ENCODE measurements around the gene PIPOX.

The PIPOX gene

DNA sequence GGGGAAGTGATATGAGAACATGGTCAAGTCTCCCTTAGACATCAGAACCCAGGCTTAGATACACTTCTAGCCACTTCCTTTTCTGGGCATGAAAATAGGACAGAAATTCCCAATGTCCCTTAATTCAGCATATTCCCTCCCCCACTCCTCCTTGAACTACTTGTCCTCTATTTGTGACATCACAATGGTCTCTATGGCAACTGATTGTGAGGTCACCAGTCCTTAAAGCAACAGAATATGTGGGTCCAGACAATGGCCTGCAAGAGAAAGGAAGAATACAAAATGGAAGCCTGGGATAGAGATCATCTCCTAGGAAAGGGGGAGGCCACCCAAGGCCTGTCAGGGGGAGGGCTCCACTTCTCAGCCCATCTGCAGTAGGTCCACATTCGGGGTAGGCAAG lies 30.4 kb upstream of the PIPOX start:
- no peaks in the 10 kb centered on the region for H3K4me1 ChIP-seq (ENCODE audit: control insufficient read depth in 1 of 2, insufficient read depth in 1 of 2, low read depth in 1 of 2, low read length in 1 of 2)
- no peaks in the 10 kb centered on the region for H3K9me3 ChIP-seq
- H3K36me3 ChIP-seq: no peaks in the 10 kb centered on the region
- no peak overlapping the region for H3K27ac ChIP-seq
- no peak overlapping the region for H3K4me3 ChIP-seq (ENCODE audit: low read depth in 1 of 2, low read length in 1 of 2)
- TF ChIP-seq CTCF (IDR thresholded peaks at IDR 0.05): no peak
- peaks cover 92% of the 10 kb centered on the region for H3K27me3 ChIP-seq

DNA sequence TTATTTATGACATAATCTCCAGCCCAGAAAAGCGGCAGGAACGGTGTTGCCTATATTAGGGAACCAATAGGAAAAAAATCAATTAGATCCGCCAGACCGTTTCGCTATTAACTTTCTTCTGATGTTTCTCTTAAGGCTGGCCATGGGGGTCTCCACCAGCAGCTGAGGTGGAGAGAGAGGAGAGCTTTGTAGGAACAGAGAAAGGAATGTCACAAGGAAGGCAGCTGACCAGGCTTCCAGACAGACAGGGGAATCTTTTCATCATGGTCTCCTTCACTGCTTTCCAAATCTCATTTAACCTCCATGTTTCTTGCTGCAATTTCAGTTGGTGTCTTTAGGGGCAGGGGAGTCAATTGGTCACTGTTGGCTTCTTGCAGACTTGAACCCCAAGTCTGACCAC lies 28.2 kb upstream of the PIPOX start:
- H3K36me3 ChIP-seq: no peaks in the 10 kb centered on the region

DNA sequence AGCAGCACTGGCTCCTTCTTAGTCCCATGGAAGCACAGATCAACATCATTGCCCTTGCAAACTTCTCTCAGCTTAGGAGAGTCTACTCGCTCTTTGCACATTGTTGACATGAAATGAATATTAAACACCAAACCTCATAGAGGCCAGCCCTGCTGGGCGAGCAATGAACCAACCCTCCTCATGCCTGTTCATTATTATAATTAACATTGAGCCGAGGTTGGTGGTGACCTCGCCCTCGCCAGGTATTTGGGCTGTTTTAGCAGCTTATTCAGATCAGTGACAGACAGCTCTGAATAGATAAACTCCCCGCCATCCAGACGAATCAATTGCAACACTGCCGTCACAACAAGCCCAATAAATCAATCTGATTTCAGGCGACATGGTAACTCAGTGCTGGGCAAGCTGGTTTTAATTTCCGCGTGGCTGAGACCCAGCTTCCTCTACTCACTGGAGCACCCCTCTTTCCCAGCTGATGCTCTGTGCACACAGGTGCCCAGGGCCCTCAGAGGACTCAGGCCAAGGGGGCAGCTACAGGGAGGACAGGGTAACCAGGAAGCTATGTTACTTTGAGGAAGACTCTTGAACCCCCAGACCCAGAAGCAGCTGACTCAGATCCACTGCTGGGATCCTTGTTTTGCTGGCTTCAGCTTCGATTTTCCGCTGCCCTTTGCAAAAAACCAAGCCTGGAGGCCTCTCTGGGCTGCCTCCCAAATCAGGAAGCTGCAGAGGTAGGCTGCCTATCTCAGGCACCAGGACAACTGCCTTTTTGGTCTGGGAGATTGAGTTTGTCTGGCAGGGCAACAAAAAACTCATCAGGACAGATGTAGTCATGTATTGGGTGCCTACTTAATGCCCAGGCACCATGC lies 26.4 kb upstream of the PIPOX start:
- H3K4me1 ChIP-seq (ENCODE audit: control insufficient read depth in 1 of 2, insufficient read depth in 1 of 2, low read depth in 1 of 2, low read length in 1 of 2): no peaks in the 10 kb centered on the region
- H3K36me3 ChIP-seq: no peaks in the 10 kb centered on the region
- H3K4me3 ChIP-seq (ENCODE audit: low read depth in 1 of 2, low read length in 1 of 2): no peak overlapping the region
- TF ChIP-seq CTCF (IDR thresholded peaks at IDR 0.05): no peak
- no peak overlapping the region for H3K27ac ChIP-seq
- H3K9me3 ChIP-seq: no peaks in the 10 kb centered on the region
- H3K27me3 ChIP-seq: peaks cover 92% of the 10 kb centered on the region

More for the DNA sequence above, 28.2 kb upstream of the PIPOX start:
- H3K27ac ChIP-seq: no peak overlapping the region
- no peak for TF ChIP-seq CTCF (IDR thresholded peaks at IDR 0.05)
- no peaks in the 10 kb centered on the region for H3K4me1 ChIP-seq (ENCODE audit: control insufficient read depth in 1 of 2, insufficient read depth in 1 of 2, low read depth in 1 of 2, low read length in 1 of 2)
- no peaks in the 10 kb centered on the region for H3K9me3 ChIP-seq
- H3K27me3 ChIP-seq: peaks cover 92% of the 10 kb centered on the region
- H3K4me3 ChIP-seq (ENCODE audit: low read depth in 1 of 2, low read length in 1 of 2): no peak overlapping the region

DNA sequence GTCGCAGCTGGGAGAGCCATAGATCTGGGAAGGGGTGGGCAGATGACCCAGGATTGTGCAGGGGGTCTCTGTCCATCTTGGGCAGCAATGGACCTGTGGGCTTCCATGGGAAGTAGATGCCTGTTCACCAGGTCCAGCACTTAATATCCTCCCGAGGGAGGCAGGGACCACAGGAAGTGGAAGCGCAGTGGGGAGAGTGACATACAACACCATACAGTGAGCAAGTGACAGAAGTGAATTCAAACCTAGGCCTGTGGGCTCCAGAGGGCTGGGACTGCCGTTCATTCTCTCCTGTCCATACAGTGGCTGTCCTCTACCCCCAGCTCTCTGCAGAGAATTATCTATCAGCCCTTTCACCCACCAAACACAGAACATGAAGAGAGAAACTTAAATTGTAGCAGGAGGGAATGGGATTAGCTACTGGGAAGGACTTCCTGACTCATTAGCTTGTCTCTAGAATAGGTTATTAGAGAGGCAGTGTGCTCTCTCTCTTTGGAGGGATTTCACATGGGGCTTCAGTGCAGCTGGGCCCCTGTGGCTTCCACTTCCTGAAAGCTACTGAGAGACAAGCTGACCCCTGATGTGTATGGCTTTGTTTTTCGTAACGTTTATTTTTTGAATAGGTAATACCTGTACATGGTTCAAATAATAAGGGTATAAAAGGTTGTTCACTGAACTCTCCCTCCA lies 24.0 kb upstream of the PIPOX start:
- no peak overlapping the region for H3K27ac ChIP-seq
- H3K9me3 ChIP-seq: no peaks in the 10 kb centered on the region
- H3K4me3 ChIP-seq (ENCODE audit: low read depth in 1 of 2, low read length in 1 of 2): no peak overlapping the region
- no peak for TF ChIP-seq CTCF (IDR thresholded peaks at IDR 0.05)
- no peaks in the 10 kb centered on the region for H3K4me1 ChIP-seq (ENCODE audit: control insufficient read depth in 1 of 2, insufficient read depth in 1 of 2, low read depth in 1 of 2, low read length in 1 of 2)
- H3K27me3 ChIP-seq: peaks cover 99% of the 10 kb centered on the region
- H3K36me3 ChIP-seq: no peaks in the 10 kb centered on the region

DNA sequence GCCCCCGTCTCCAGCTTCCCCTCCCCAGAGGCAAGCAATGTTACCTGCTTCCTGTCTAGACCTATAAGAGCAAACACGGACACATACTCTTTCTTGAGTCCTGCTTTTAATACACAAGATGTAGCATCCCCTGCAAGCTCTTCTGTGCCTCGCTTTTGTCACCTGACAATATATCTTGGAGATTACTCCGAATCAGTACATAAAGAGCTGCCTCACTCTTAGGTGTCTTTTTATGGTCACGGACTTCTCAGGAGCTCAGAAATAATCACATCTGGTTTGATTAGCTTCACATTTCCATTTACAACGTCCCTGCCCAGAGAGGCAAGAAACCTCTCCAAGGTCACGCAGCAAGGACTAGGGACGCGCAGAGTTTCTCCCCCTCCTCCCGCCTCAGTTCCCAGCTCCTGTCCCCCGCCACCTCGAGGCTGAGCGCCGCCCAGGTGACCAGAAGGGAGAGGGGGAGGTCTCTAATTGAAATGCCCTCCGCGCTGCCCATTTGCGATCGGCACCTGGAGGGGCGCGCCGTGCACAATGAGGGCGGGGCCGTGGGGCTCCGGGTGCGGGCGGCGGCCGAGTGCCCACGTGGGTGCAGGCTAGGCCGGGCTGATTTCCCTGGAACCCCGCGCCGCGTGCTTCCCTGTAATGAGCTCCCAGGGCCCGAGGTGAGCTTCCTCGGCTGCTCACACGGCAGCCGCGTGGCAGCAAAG lies 23.3 kb upstream of the PIPOX start:
- H3K9me3 ChIP-seq: no peaks in the 10 kb centered on the region
- peaks cover 100% of the 10 kb centered on the region for H3K27me3 ChIP-seq
- H3K27ac ChIP-seq: no peak overlapping the region
- H3K4me3 ChIP-seq (ENCODE audit: low read depth in 1 of 2, low read length in 1 of 2): no peak overlapping the region
- TF ChIP-seq CTCF (IDR thresholded peaks at IDR 0.05): no peak
- H3K36me3 ChIP-seq: no peaks in the 10 kb centered on the region
- no peaks in the 10 kb centered on the region for H3K4me1 ChIP-seq (ENCODE audit: control insufficient read depth in 1 of 2, insufficient read depth in 1 of 2, low read depth in 1 of 2, low read length in 1 of 2)
